T-cell (primary cell): Measurements from ENCODE around the gene MIDN. TPM values are rescaled to one million over a fixed set of nuclear protein-coding genes. Genes with fewer than 3 reads are reported as not detected.

Source experiments
- ATAC-seq, 4 experiments: fragments of 200-7000 bp in 3 of 4; fragments of 150-1000 bp in 1 of 4; cut with Tn5 transposase; replicated peaks in 1 of 4; 1 replicate in 3 of 4; 2 replicates in 1 of 4; pipeline ENCODE4 v1.10.0; 2021; ENCODE audit warnings: moderate library complexity in 3 of 4, mild to moderate bottlenecking in 2 of 4, moderate number of reproducible peaks in 1 of 4
- CTCF ChIA-PET, 2 donors: fragments of 300-600 bp; sonication (Branson Sonifier 250); formaldehyde crosslinking; loops; one replicate each; lab custom pipeline; 2022; ENCODE audit warnings: antibody characterized with exemption in 2 of 2; lab: Charles Lee
- POLR2A ChIA-PET, 2 donors: fragments of 300-600 bp; sonication (Branson Sonifier 250); formaldehyde crosslinking; loops; one replicate each; lab custom pipeline; 2022; ENCODE audit warnings: antibody characterized with exemption in 2 of 2; lab: Charles Lee
- DNase-seq, 35 experiments: peaks; one replicate each; pipeline versions ENCODE4 v3.0.0 to v3.0.0-alpha.2; 2013 to 2023
- H3K27ac ChIP-seq: one replicate; pipeline ENCODE4 v1.5.1; 2013; ENCODE audit warnings: low read length
- H3K27me3 ChIP-seq, 2 experiments: replicated peaks in 1 of 2; 1 replicate in 1 of 2; 2 replicates in 1 of 2; pipeline versions ENCODE4 v1.6.1 to v1.7.0; 2013; ENCODE audit warnings: low read length in 1 of 2, mixed read lengths in 1 of 2; ENCODE audit not compliant: control insufficient read depth in 2 of 2, insufficient read depth in 2 of 2; ENCODE audit errors: extremely low read depth in 1 of 2
- H3K36me3 ChIP-seq, 2 donors: 1 replicate in 1 of 2; 2 replicates in 1 of 2; pipeline versions ENCODE4 v1.6.1 to v1.7.0; 2013; ENCODE audit warnings: low read length in 1 of 2; ENCODE audit not compliant: control insufficient read depth in 2 of 2, insufficient read depth in 1 of 2; ENCODE audit errors: extremely low read depth in 1 of 2
- H3K4me1 ChIP-seq, 2 experiments: 1 replicate in 1 of 2; 2 replicates in 1 of 2; pipeline versions ENCODE4 v1.6.1 to v1.7.0; 2013; ENCODE audit warnings: low read length in 2 of 2, mixed read lengths in 1 of 2; ENCODE audit not compliant: insufficient read depth in 2 of 2, control insufficient read depth in 1 of 2; ENCODE audit errors: extremely low read depth in 1 of 2
- H3K4me3 ChIP-seq, 2 donors: 1 replicate in 1 of 2; 2 replicates in 1 of 2; pipeline versions ENCODE4 v1.5.1 to v1.7.0; 2013; ENCODE audit warnings: mild to moderate bottlenecking in 2 of 2, low read length in 1 of 2, moderate library complexity in 1 of 2; ENCODE audit not compliant: control insufficient read depth in 1 of 2; ENCODE audit errors: extremely low read depth in 1 of 2
- H3K9me3 ChIP-seq: 2 replicates; pipeline ENCODE4 v1.7.0; 2013
- H3K27ac Mint-ChIP-seq, 2 donors: one replicate each; pipeline ENCODE4 v1.8.0; 2020 to 2021; ENCODE audit warnings: mild to moderate bottlenecking in 2 of 2, mixed read lengths in 2 of 2
- H3K27me3 Mint-ChIP-seq, 2 donors: one replicate each; pipeline ENCODE4 v1.8.0; 2021 to 2022; ENCODE audit warnings: mixed read lengths in 2 of 2
- H3K36me3 Mint-ChIP-seq: one replicate; pipeline ENCODE4 v1.8.0; 2021; ENCODE audit warnings: mixed read lengths
- H3K4me1 Mint-ChIP-seq, 3 donors: one replicate each; pipeline ENCODE4 v1.8.0; 2020 to 2022; ENCODE audit warnings: mixed read lengths in 3 of 3, mild to moderate bottlenecking in 1 of 3
- H3K4me3 Mint-ChIP-seq, 3 donors: one replicate each; pipeline ENCODE4 v1.8.0; 2020 to 2022; ENCODE audit warnings: mild to moderate bottlenecking in 3 of 3, mixed read lengths in 3 of 3, moderate library complexity in 3 of 3
- H3K9me3 Mint-ChIP-seq, 3 donors: one replicate each; pipeline ENCODE4 v1.8.0; 2020 to 2022; ENCODE audit warnings: mixed read lengths in 3 of 3
- WGBS: methylation state at CpG from one replicate; pipeline ENCODE4 v1.1.5; 2013; ENCODE audit warnings: missing lambda C conversion rate; ENCODE audit not compliant: insufficient coverage; 5-methylcytosine and 5-hydroxymethylcytosine counted together
- total RNA-seq, 35 experiments: library from RNA in 6 of 35; stranded (reverse) in 6 of 35; fragments of 120-200 nt in 1 of 35; gene quantifications; one replicate each; pipeline versions ENCODE4 v1.2.1 to v1.2.4 and lab custom pipeline; 2013 to 2026

Gene MIDN
- total RNA-seq, 5 donors from 2014 or later (not counting 1 experiment from before 2014, with no cell fraction given): 54.0 to 161 (median 66.9) TPM

- Mint-ChIP-seq H3K4me3 (peak overlapping the region; percentile 31 to 94 (median 39)), H3K4me1 (peaks cover 55 to 61% (median 56%) of the 10 kb centered on the region in 3 donors), H3K27me3 (no peaks in the 10 kb centered on the region), H3K27ac (no peak overlapping the region), H3K36me3 (peaks cover 43% of the 10 kb centered on the region), H3K9me3 (no peaks in the 10 kb centered on the region)
- Histone ChIP-seq H3K4me3 (peak overlapping the region; percentile 26 to 32), H3K27me3 (no peaks in the 10 kb centered on the region), H3K4me1 (peaks cover 44 to 79% of the 10 kb centered on the region in 2 experiments), H3K9me3 (no peaks in the 10 kb centered on the region), H3K36me3 (peaks cover 34 to 61% of the 10 kb centered on the region in 2 donors), H3K27ac (peak overlapping the region; percentile 59)
- ATAC-seq (no peak), DNase-seq (no peak)
- 53% methylated on average over 44 of the region's 44 CpGs for WGBS
- ChIA-PET CTCF (no interaction called here), POLR2A (interaction anchor here (0.6 to 1.0 kb wide), 2 partner anchors 11 to 594 kb away, joined by 5 to 7 read pairs; no protein-coding TSS in a partner anchor)
These were observed 26.5 kb downstream of the MIDN start for GRCh38 chr19:1274852-1275259.

GRCh38 chr19:1275260-1275975, 27.0 kb downstream of the MIDN start, which contains the start of gene FAM174C:
FAM174C (plus strand) TSS chr19:1275530; CDS start chr19:1275550, 20 bp downstream.
- WGBS: under 1% methylated on average over 80 of the region's 98 CpGs
- ATAC-seq (peak; percentile 79 to 85 (median 82)), DNase-seq (peak; percentile 80 to 98 (median 95))
- H3K27me3 Mint-ChIP-seq: no peaks in the 10 kb centered on the region
- Histone ChIP-seq H3K27ac (peak within 1 kb of the TSS; percentile 93), H3K27me3 (no peaks in the 10 kb centered on the region), H3K36me3 (peaks cover 34 to 62% of the 10 kb centered on the region in 2 donors), H3K4me3 (peak within 1 kb of the TSS; percentile 89 to 90), H3K9me3 (no peaks in the 10 kb centered on the region), H3K4me1 (peaks cover 38 to 77% of the 10 kb centered on the region in 2 experiments)
- peaks cover 42% of the 10 kb centered on the region for H3K36me3 Mint-ChIP-seq
- peaks cover 54 to 59% (median 55%) of the 10 kb centered on the region in 3 donors for H3K4me1 Mint-ChIP-seq
- CTCF ChIA-PET: no interaction called here
- peak within 1 kb of the TSS; percentile 76 to 94 (median 84) for H3K4me3 Mint-ChIP-seq
- H3K9me3 Mint-ChIP-seq: no peaks in the 10 kb centered on the region
- POLR2A ChIA-PET: interaction anchor here (0.6 to 1.0 kb wide), 2 partner anchors 12 to 595 kb away, joined by 5 to 7 read pairs; no protein-coding TSS in a partner anchor
- H3K27ac Mint-ChIP-seq: peak within 1 kb of the TSS; percentile 91 to 92

DNA sequence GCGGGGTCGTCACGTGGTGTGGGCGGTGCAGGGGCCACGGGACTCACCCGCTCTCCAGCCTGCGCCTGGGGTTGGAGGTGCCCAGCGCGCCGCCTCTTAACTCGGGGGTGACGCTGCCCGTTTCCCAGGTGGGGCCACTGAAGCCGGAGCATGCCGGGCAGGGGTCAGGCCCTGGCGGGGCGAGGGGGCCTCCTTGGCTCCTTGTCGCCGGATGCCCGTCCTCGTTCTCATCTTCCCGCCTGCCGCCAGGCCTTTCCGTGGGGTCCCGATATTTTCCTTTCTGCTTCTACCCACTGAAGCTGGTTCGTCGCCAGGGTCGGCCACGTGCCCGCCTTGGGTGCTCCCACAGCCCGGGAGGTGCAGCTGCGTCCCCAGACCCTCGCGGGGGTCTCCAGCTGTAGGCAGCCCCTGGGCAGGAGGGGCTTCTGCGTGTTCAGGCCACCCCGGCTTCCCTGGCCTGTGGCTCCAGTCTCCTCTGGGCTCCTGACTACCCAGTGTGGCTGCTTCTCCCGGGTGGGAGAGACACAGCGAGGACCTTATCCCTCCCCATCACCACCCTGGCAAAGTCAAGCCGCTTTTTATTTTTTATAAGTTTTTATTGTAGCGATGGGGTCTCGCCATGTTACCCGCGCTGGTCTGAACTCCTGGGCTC, 27.7 kb downstream of the MIDN start:
- H3K27me3 Mint-ChIP-seq: no peaks in the 10 kb centered on the region
- Histone ChIP-seq H3K9me3 (no peaks in the 10 kb centered on the region), H3K27ac (peak overlapping the region; percentile 93), H3K4me1 (peaks cover 32 to 70% of the 10 kb centered on the region in 2 experiments), H3K36me3 (peaks cover 34 to 55% of the 10 kb centered on the region in 2 donors), H3K4me3 (peak overlapping the region; percentile 89 to 90), H3K27me3 (no peaks in the 10 kb centered on the region)
- H3K27ac Mint-ChIP-seq: peak overlapping the region; percentile 91 to 92
- H3K9me3 Mint-ChIP-seq: no peaks in the 10 kb centered on the region
- under 1% methylated on average over 34 of the region's 43 CpGs for whole genome bisulfite sequencing
- ATAC-seq: no peak
- H3K36me3 Mint-ChIP-seq: peaks cover 37% of the 10 kb centered on the region
- DNase-seq: no peak
- H3K4me3 Mint-ChIP-seq: peak overlapping the region; percentile 76 to 94 (median 84)
- ChIA-PET POLR2A (no interaction called here), CTCF (no interaction called here)
- H3K4me1 Mint-ChIP-seq: peaks cover 47 to 54% (median 49%) of the 10 kb centered on the region in 3 donors

DNA sequence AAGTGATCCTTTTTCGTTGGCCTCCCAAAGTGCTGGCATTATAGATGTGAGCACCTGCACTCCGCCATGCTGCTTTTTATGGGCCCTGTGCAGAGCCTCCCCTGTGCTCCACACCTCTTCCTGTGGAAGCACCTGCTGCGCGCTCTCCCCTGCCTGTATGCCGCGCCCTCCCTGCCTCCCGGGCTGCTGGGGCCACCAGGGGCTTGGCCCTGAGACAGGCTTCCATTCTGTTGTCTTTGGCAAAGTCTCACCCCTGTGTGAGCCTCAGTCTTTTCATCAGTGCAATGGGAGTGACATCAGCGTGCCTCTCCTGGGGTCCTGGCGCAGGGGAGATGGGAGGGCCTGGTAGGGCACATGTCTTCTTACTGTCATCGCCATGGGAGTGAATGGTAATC, 28.2 kb downstream of the MIDN start:
- ChIA-PET CTCF (no interaction called here), POLR2A (no interaction called here)
- H3K36me3 Mint-ChIP-seq: peaks cover 32% of the 10 kb centered on the region
- H3K4me1 Mint-ChIP-seq: peaks cover 42 to 48% (median 44%) of the 10 kb centered on the region in 3 donors
- peaks cover 34 to 50% of the 10 kb centered on the region in 2 donors for H3K36me3 ChIP-seq
- H3K4me1 ChIP-seq: peaks cover 28 to 65% of the 10 kb centered on the region in 2 experiments
- peak overlapping the region; percentile 76 to 94 (median 84) for H3K4me3 Mint-ChIP-seq
- H3K27ac ChIP-seq: peak overlapping the region; percentile 93
- no peak for ATAC-seq
- H3K27me3 ChIP-seq: no peaks in the 10 kb centered on the region
- peak overlapping the region; percentile 89 to 90 for H3K4me3 ChIP-seq
- no peaks in the 10 kb centered on the region for H3K9me3 Mint-ChIP-seq
- no peaks in the 10 kb centered on the region for H3K27me3 Mint-ChIP-seq
- no peaks in the 10 kb centered on the region for H3K9me3 ChIP-seq
- WGBS: 24% methylated on average over 10 of the region's 10 CpGs
- peak in 10 of 35 experiments; percentile 17 to 57 (median 40) for DNase-seq
- H3K27ac Mint-ChIP-seq: peak overlapping the region; percentile 80 to 89

GRCh38 chr19:1277061-1277460, 28.7 kb downstream of the MIDN start:
- Mint-ChIP-seq H3K36me3 (peaks cover 28% of the 10 kb centered on the region), H3K27me3 (no peaks in the 10 kb centered on the region), H3K9me3 (no peaks in the 10 kb centered on the region), H3K4me3 (peak overlapping the region; percentile 76 to 94 (median 84)), H3K4me1 (peaks cover 37 to 44% (median 40%) of the 10 kb centered on the region in 3 donors), H3K27ac (peak overlapping the region; percentile 80 to 89)
- ATAC-seq: no peak
- Histone ChIP-seq H3K4me1 (peaks cover 28 to 61% of the 10 kb centered on the region in 2 experiments), H3K36me3 (peaks cover 34 to 46% of the 10 kb centered on the region in 2 donors), H3K27ac (peak overlapping the region; percentile 93), H3K9me3 (no peaks in the 10 kb centered on the region), H3K27me3 (no peaks in the 10 kb centered on the region), H3K4me3 (peak overlapping the region in 1 of 2 donors; percentile 89)
- no peak for DNase-seq
- ChIA-PET CTCF (no interaction called here), POLR2A (interaction anchor here in 1 of 2 donors (0.7 kb wide), 1 partner anchor 621 kb away, joined by 3 read pairs; no protein-coding TSS in a partner anchor)
- whole genome bisulfite sequencing: 89% methylated on average over 13 of the region's 15 CpGs

- Histone ChIP-seq H3K27me3 (peaks cover 0 to 3% of the 10 kb centered on the region in 2 experiments), H3K4me3 (no peak overlapping the region), H3K36me3 (peaks cover 31 to 36% of the 10 kb centered on the region in 2 donors), H3K27ac (no peak overlapping the region), H3K4me1 (peaks cover 25 to 51% of the 10 kb centered on the region in 2 experiments), H3K9me3 (no peaks in the 10 kb centered on the region)
- Mint-ChIP-seq H3K4me1 (peaks cover 28 to 35% (median 30%) of the 10 kb centered on the region in 3 donors), H3K27ac (peak overlapping the region in 1 of 2 donors; percentile 23), H3K4me3 (peak overlapping the region in 2 of 3 donors; percentile 19 to 39), H3K9me3 (no peaks in the 10 kb centered on the region), H3K36me3 (peaks cover 20% of the 10 kb centered on the region), H3K27me3 (no peaks in the 10 kb centered on the region)
- CTCF ChIA-PET: no interaction called here
- POLR2A ChIA-PET: interaction anchor here in 1 of 2 donors (0.7 kb wide), 1 partner anchor 620 kb away, joined by 3 read pairs; no protein-coding TSS in a partner anchor
- DNase-seq (no peak), ATAC-seq (no peak)
- 89% methylated on average over 10 of the region's 12 CpGs for WGBS
These were observed 29.7 kb downstream of the MIDN start for GRCh38 chr19:1278074-1278473.
